ENCODE data around the gene PGBD5. TPM values are rescaled to one million over a fixed set of nuclear protein-coding genes. Genes with fewer than 3 reads are reported as not detected.
A peak's percentile ranks its signal among the peaks of the same experiment; 100 is the strongest.

PGBD5 gene
- total and polyA plus RNA-seq, 2 experiments from 2014 or later: 0.82 to 2.4 TPM

GRCh38 chr1:230361941-230362340 lies 64.2 kb downstream of the PGBD5 start:
- TF ChIP-seq EZH2phosphoT487 (IDR thresholded peaks at IDR 0.05; ENCODE audit: low read depth, severe bottlenecking, unreplicated experiment): no peak
- no peaks in the 10 kb centered on the region for H4K20me1 ChIP-seq (ENCODE audit: insufficient read depth, poor library complexity, severe bottlenecking)
- no peaks in the 10 kb centered on the region for H3K79me2 ChIP-seq
- no peaks in the 10 kb centered on the region for H3K4me1 ChIP-seq (ENCODE audit: insufficient read depth)
- H3K27me3 ChIP-seq: no peaks in the 10 kb centered on the region
- H3K4me2 ChIP-seq: no peak overlapping the region
- H3K27ac ChIP-seq: no peak overlapping the region
- no peaks in the 10 kb centered on the region for H3K9me3 ChIP-seq (ENCODE audit: low read depth)
- no peak overlapping the region for H3K4me3 ChIP-seq
- no peaks in the 10 kb centered on the region for H3K9me2 ChIP-seq (replicated peaks; ENCODE audit: insufficient read depth)
- 75% methylated on average over 10 of the region's 10 CpGs for WGBS (ENCODE audit: low lambda C conversion rate, missing lambda C conversion rate)
- H3K36me3 ChIP-seq (replicated peaks; ENCODE audit: insufficient read depth, low read depth): no peaks in the 10 kb centered on the region
- no peak for DNase-seq (ENCODE audit: low spot score)
- H2AFZ ChIP-seq: no peak overlapping the region

- H3K27me3 ChIP-seq: no peaks in the 10 kb centered on the region
- 51% methylated on average over 7 of the region's 7 CpGs for WGBS (ENCODE audit: low lambda C conversion rate, missing lambda C conversion rate)
- no peak for TF ChIP-seq EZH2phosphoT487 (IDR thresholded peaks at IDR 0.05; ENCODE audit: low read depth, severe bottlenecking, unreplicated experiment)
- TF ChIP-seq EZH2 (IDR thresholded peaks at IDR 0.05; ENCODE audit: borderline replicate concordance): no peak
- TF ChIP-seq CTCF (IDR thresholded peaks at IDR 0.05; ENCODE audit: poor library complexity): no peak
Measured at GRCh38 chr1:230359992-230360668, 66.0 kb downstream of the PGBD5 start.

GRCh38 chr1:230356869-230357794 lies 69.0 kb downstream of the PGBD5 start:
- WGBS (ENCODE audit: low lambda C conversion rate, missing lambda C conversion rate): 89% methylated on average over 47 of the region's 47 CpGs
- H3K4me3 ChIP-seq: no peak overlapping the region

More at GRCh38 chr1:230359992-230360668, 66.0 kb downstream of the PGBD5 start:
- no peaks in the 10 kb centered on the region for H3K79me2 ChIP-seq
- no peaks in the 10 kb centered on the region for H3K4me1 ChIP-seq (ENCODE audit: insufficient read depth)
- H2AFZ ChIP-seq: no peak overlapping the region
- no peaks in the 10 kb centered on the region for H3K36me3 ChIP-seq (replicated peaks; ENCODE audit: insufficient read depth, low read depth)
- no peaks in the 10 kb centered on the region for H3K9me3 ChIP-seq (ENCODE audit: low read depth)
- DNase-seq (ENCODE audit: low spot score): peak; percentile 43
- H3K4me3 ChIP-seq: no peak overlapping the region
- no peak overlapping the region for H3K4me2 ChIP-seq
- H3K9me2 ChIP-seq (replicated peaks; ENCODE audit: insufficient read depth): no peaks in the 10 kb centered on the region
- H4K20me1 ChIP-seq (ENCODE audit: insufficient read depth, poor library complexity, severe bottlenecking): no peaks in the 10 kb centered on the region
- no peak overlapping the region for H3K27ac ChIP-seq

More at GRCh38 chr1:230356869-230357794, 69.0 kb downstream of the PGBD5 start:
- Histone ChIP-seq H3K9me2 (replicated peaks; ENCODE audit: insufficient read depth) (no peaks in the 10 kb centered on the region), H4K20me1 (ENCODE audit: insufficient read depth, poor library complexity, severe bottlenecking) (no peaks in the 10 kb centered on the region), H2AFZ (no peak overlapping the region), H3K79me2 (no peaks in the 10 kb centered on the region), H3K4me1 (ENCODE audit: insufficient read depth) (no peaks in the 10 kb centered on the region), H3K4me2 (no peak overlapping the region), H3K9me3 (ENCODE audit: low read depth) (no peaks in the 10 kb centered on the region), H3K27me3 (no peaks in the 10 kb centered on the region), H3K27ac (no peak overlapping the region), H3K36me3 (replicated peaks; ENCODE audit: insufficient read depth, low read depth) (no peaks in the 10 kb centered on the region)
- TF ChIP-seq EZH2 (IDR thresholded peaks at IDR 0.05; ENCODE audit: borderline replicate concordance) (no peak), CTCF (IDR thresholded peaks at IDR 0.05; ENCODE audit: poor library complexity) (no peak), EZH2phosphoT487 (IDR thresholded peaks at IDR 0.05; ENCODE audit: low read depth, severe bottlenecking, unreplicated experiment) (no peak)
- DNase-seq (ENCODE audit: low spot score): no peak
